CD4-positive, alpha-beta T cell treated with Interleukin-15 for 1 hour (primary cell): ENCODE results near the gene NR1D2.
"Not testable (repeated sequence)": the region's sequence is repeated elsewhere in the genome, so short reads cannot be mapped to it uniquely, and the experiment has no call there.

Experiments
- DNase-seq: peaks from one replicate; pipeline ENCODE4 v3.0.0-alpha.2; 2020

The NR1D2 gene

GRCh38 chr3:24012589-24013269 lies 67.6 kb downstream of the NR1D2 start:
- DNase-seq = no peak

- DNase-seq = no peak
Observed at GRCh38 chr3:24017305-24017704, 72.2 kb downstream of the NR1D2 start.

- DNase-seq = no peak
Observed at GRCh38 chr3:24018784-24019570, 73.9 kb downstream of the NR1D2 start.

- no peak for DNase-seq
Observed at GRCh38 chr3:24019585-24019984, 74.5 kb downstream of the NR1D2 start.

GRCh38 chr3:24020036-24020691 lies 75.1 kb downstream of the NR1D2 start:
- no peak for DNase-seq

GRCh38 chr3:24023197-24023596 lies 78.1 kb downstream of the NR1D2 start:
- no peak for DNase-seq

- DNase-seq = no peak
Observed at GRCh38 chr3:24025805-24026204, 80.7 kb downstream of the NR1D2 start.

- DNase-seq = not testable (repeated sequence)
Observed at GRCh38 chr3:24026665-24027064, 81.6 kb downstream of the NR1D2 start.

GRCh38 chr3:24027946-24028345 lies 82.9 kb downstream of the NR1D2 start:
- no peak for DNase-seq
